ENCODE measurements around the gene GPX6.

DNA sequence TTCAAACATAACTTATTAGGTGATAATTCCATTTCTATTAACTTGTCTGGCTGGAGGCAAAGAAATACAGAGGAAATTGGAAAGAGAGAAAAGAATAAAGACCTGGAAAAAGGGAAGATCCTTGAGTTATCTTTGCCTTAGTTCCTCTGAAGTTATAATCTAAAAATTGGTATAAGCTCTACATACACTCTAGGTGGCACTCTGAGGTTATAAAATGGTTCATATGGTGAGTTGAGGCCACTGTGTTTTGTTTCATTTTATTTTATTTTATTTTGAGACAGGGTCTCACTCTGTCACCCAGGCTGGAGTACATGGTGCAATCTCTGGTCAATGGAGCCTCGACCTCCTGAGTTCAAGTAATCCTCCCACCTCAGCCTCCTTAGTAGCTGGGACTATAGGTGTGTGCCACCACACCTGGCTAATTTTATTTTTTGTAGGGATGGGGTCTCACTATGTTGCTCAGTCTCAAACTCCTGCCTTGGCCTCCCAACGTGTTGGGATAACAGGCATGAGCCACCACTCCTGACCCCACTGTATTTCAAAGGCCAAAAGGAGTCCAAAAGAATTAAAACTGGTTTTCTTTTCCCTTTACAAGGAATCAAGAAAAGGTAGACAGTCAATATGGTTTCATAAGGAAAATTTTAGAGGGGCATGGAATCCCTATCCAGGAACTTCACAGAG lies 19.4 kb downstream of the GPX6 start:
- TF ChIP-seq, protein P1, sequence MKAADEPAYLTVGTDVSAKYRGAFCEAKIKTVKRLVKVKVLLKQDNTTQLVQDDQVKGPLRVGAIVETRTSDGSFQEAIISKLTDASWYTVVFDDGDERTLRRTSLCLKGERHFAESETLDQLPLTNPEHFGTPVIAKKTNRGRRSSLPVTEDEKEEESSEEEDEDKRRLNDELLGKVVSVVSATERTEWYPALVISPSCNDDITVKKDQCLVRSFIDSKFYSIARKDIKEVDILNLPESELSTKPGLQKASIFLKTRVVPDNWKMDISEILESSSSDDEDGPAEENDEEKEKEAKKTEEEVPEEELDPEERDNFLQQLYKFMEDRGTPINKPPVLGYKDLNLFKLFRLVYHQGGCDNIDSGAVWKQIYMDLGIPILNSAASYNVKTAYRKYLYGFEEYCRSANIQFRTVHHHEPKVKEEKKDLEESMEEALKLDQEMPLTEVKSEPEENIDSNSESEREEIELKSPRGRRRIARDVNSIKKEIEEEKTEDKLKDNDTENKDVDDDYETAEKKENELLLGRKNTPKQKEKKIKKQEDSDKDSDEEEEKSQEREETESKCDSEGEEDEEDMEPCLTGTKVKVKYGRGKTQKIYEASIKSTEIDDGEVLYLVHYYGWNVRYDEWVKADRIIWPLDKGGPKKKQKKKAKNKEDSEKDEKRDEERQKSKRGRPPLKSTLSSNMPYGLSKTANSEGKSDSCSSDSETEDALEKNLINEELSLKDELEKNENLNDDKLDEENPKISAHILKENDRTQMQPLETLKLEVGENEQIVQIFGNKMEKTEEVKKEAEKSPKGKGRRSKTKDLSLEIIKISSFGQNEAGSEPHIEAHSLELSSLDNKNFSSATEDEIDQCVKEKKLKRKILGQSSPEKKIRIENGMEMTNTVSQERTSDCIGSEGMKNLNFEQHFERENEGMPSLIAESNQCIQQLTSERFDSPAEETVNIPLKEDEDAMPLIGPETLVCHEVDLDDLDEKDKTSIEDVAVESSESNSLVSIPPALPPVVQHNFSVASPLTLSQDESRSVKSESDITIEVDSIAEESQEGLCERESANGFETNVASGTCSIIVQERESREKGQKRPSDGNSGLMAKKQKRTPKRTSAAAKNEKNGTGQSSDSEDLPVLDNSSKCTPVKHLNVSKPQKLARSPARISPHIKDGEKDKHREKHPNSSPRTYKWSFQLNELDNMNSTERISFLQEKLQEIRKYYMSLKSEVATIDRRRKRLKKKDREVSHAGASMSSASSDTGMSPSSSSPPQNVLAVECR (CRISPR knock-in tag; IDR thresholded peaks at IDR 0.05; ENCODE audit: borderline replicate concordance), result no peak
- TF ChIP-seq FOXA3 (CRISPR knock-in tag; IDR thresholded peaks at IDR 0.05), result no peak
- TF ChIP-seq ZNF350 (CRISPR knock-in tag; IDR thresholded peaks at IDR 0.05; ENCODE audit: borderline replicate concordance, low read depth), result no peak
- TF ChIP-seq, protein P2, sequence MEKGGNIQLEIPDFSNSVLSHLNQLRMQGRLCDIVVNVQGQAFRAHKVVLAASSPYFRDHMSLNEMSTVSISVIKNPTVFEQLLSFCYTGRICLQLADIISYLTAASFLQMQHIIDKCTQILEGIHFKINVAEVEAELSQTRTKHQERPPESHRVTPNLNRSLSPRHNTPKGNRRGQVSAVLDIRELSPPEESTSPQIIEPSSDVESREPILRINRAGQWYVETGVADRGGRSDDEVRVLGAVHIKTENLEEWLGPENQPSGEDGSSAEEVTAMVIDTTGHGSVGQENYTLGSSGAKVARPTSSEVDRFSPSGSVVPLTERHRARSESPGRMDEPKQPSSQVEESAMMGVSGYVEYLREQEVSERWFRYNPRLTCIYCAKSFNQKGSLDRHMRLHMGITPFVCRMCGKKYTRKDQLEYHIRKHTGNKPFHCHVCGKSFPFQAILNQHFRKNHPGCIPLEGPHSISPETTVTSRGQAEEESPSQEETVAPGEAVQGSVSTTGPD (CRISPR knock-in tag; IDR thresholded peaks at IDR 0.05), result no peak
- no peak for TF ChIP-seq FOXO1 (CRISPR knock-in tag; IDR thresholded peaks at IDR 0.05)
- TF ChIP-seq, protein P3, sequence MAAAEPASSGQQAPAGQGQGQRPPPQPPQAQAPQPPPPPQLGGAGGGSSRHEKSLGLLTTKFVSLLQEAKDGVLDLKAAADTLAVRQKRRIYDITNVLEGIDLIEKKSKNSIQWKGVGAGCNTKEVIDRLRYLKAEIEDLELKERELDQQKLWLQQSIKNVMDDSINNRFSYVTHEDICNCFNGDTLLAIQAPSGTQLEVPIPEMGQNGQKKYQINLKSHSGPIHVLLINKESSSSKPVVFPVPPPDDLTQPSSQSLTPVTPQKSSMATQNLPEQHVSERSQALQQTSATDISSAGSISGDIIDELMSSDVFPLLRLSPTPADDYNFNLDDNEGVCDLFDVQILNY (CRISPR knock-in tag; conservative IDR thresholded peaks at IDR 0.05), result no peak
- TF ChIP-seq ZNF550 (CRISPR knock-in tag; IDR thresholded peaks at IDR 0.05; ENCODE audit: borderline replicate concordance), result no peak
- no peak for TF ChIP-seq YY1 (IDR thresholded peaks at IDR 0.05; ENCODE audit: insufficient read depth, insufficient replicate concordance, low read depth, low read length)
- no peak for TF ChIP-seq CBX5 (CRISPR knock-in tag; IDR thresholded peaks at IDR 0.05; ENCODE audit: borderline replicate concordance)
- TF ChIP-seq ZNF484 (CRISPR knock-in tag; IDR thresholded peaks at IDR 0.05; ENCODE audit: borderline replicate concordance, low read depth), result no peak
- TF ChIP-seq ZNF501 (CRISPR knock-in tag; IDR thresholded peaks at IDR 0.05), result no peak
- no peak for TF ChIP-seq ZNF557 (CRISPR knock-in tag; IDR thresholded peaks at IDR 0.05)
- TF ChIP-seq ZNF260 (CRISPR knock-in tag; IDR thresholded peaks at IDR 0.05; ENCODE audit: borderline replicate concordance, low read depth), result no peak
- no peak for TF ChIP-seq ZFP36 (IDR thresholded peaks at IDR 0.05; ENCODE audit: borderline replicate concordance, low read depth, low read length, partially characterized antibody)
